Measurements from ENCODE around the gene SEC24D. TPM values are rescaled to one million over a fixed set of nuclear protein-coding genes. Genes with fewer than 3 reads are reported as not detected.
A peak's percentile ranks its signal among the peaks of the same experiment; 100 is the strongest.

The SEC24D gene
- total and polyA plus RNA-seq, 9 of the 15 experiments (the other 6 are each of a cell fraction or from before 2014, with no cell fraction given), result 7.1 to 22.5 (median 11.3) TPM

DNA sequence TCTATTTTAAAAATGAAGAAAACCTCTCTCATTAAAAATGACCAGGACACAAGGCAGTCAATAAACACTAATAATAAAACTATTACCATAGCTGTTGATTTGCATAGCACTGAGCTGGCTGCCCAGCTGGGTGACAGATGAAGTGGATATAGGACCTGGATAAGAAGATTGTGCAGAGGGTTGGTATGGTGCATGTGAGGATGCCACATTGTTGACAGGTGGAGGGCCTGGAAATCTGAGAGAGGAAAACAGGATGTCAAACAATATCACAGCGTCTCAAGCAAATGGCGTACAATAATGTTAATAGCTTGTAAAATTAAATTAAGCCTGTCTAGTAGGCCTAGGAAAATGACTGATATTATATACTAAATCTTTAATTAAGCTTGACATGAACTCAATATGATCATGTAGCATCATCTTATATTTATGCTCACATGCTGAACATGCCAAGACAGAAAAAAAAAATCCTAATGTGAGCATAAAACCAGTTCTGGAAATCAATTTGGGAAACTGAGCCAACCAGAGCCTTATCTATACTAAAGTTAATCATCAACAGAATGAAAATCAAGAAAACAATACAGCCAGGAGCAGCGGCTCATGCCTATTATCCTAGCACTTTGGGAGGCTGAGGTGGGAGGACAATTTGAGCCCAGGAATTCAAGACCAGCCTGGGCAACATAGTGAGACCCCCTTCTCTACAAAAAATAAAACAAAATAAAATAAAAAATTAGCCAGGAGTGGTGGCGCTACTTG is 18.6 kb downstream of the SEC24D start:
- Histone ChIP-seq H3K4me1 (replicated peaks in 1 of 2; ENCODE audit: control insufficient read depth in 2 of 2, insufficient read depth in 2 of 2, low read length in 2 of 2) (no peaks in the 10 kb centered on the region), H3K36me3 (ENCODE audit: control insufficient read depth, insufficient read depth, low read length) (peaks cover 35% of the 10 kb centered on the region; the same call in 2 of the 3 replicates), H3K4me2 (ENCODE audit: insufficient read depth, low read length) (no peak overlapping the region), H4K20me1 (replicated peaks; ENCODE audit: control insufficient read depth, insufficient read depth, low read length) (0 out of 2 replicates have a peak, but pooled peaks cover 3% of the 10 kb centered on the region), H3K27me3 (ENCODE audit: control insufficient read depth in 2 of 2, insufficient read depth in 2 of 2, low read length in 2 of 2) (no peaks in the 10 kb centered on the region), H3K79me2 (ENCODE audit: control insufficient read depth, insufficient read depth, low read length) (no peaks in the 10 kb centered on the region), H3K9me3 (replicated peaks; ENCODE audit: control insufficient read depth, insufficient read depth, low read depth, low read length) (no peaks in the 10 kb centered on the region), H3K9me1 (ENCODE audit: control insufficient read depth, insufficient read depth, low read length) (peaks cover 5% of the 10 kb centered on the region), H3K9ac (ENCODE audit: insufficient read depth in 1 of 2, low read depth in 2 of 2, low read length in 2 of 2) (no peak overlapping the region), H3K4me3 (no peak overlapping the region), H2AFZ (ENCODE audit: low read depth, low read length) (no peak overlapping the region), H3K27ac (ENCODE audit: extremely low read depth, low read depth, low read length) (no peak overlapping the region)
- TF ChIP-seq ZFP30 (CRISPR knock-in tag; IDR thresholded peaks at IDR 0.05; ENCODE audit: borderline replicate concordance), result no peak
- no peak for TF ChIP-seq ZNF165 (CRISPR knock-in tag; IDR thresholded peaks at IDR 0.05; ENCODE audit: borderline replicate concordance)
- TF ChIP-seq HDAC3 (IDR thresholded peaks at IDR 0.05; ENCODE audit: borderline replicate concordance, partially characterized antibody), result no peak
- TF ChIP-seq, protein P1, sequence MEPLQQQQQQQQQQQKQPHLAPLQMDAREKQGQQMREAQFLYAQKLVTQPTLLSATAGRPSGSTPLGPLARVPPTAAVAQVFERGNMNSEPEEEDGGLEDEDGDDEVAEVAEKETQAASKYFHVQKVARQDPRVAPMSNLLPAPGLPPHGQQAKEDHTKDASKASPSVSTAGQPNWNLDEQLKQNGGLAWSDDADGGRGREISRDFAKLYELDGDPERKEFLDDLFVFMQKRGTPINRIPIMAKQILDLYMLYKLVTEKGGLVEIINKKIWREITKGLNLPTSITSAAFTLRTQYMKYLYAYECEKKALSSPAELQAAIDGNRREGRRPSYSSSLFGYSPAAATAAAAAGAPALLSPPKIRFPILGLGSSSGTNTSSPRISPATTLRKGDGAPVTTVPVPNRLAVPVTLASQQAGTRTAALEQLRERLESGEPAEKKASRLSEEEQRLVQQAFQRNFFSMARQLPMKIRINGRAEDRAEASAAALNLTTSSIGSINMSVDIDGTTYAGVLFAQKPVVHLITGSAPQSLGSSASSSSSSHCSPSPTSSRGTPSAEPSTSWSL (CRISPR knock-in tag; IDR thresholded peaks at IDR 0.05; ENCODE audit: borderline replicate concordance), result no peak
- TF ChIP-seq RBM34 (IDR thresholded peaks at IDR 0.05; ENCODE audit: borderline replicate concordance, insufficient read depth, low read length), result no peak
- TF ChIP-seq TEAD2 (tag; IDR thresholded peaks at IDR 0.05), result no peak
- TF ChIP-seq NFYB (IDR thresholded peaks at IDR 0.05; ENCODE audit: extremely low read depth, insufficient read length), result no peak
- no peak for TF ChIP-seq ELF1 (tag; IDR thresholded peaks at IDR 0.05)
- ATAC-seq (no peak), FAIRE-seq (peak; percentile 48), DNase-seq (ENCODE audit: extremely low read depth in 1 of 4, low spot score in 3 of 4) (no peak)
- in situ Hi-C loops (cut with MboI) (no loop called here), intact Hi-C loops (cut with micrococcal nuclease) (no loop called here)
- POLR2A ChIA-PET, result interaction anchor here (1.5 kb wide), 1 partner anchor 132 kb away, joined by 3 read pairs; the partner anchor contains the start of gene METTL14
- BruUV-seq (replicated peaks), result no TSS peak
- WGBS (ENCODE audit: insufficient coverage, low coverage, missing lambda C conversion rate), result 89% methylated on average over 4 of the region's 4 CpGs
- CTCF ChIA-PET (ENCODE audit: low intra/inter-chr PET ratio), result no interaction called here
